Inferior parietal cortex (tissue), 1 donor: Measurements from ENCODE around the gene PRXL2B.

Source experiments
- DNase-seq: peaks from one replicate; pipeline ENCODE4 v3.0.0-alpha.2; 2016; ENCODE audit errors: extremely low spot score

Gene PRXL2B

DNA sequence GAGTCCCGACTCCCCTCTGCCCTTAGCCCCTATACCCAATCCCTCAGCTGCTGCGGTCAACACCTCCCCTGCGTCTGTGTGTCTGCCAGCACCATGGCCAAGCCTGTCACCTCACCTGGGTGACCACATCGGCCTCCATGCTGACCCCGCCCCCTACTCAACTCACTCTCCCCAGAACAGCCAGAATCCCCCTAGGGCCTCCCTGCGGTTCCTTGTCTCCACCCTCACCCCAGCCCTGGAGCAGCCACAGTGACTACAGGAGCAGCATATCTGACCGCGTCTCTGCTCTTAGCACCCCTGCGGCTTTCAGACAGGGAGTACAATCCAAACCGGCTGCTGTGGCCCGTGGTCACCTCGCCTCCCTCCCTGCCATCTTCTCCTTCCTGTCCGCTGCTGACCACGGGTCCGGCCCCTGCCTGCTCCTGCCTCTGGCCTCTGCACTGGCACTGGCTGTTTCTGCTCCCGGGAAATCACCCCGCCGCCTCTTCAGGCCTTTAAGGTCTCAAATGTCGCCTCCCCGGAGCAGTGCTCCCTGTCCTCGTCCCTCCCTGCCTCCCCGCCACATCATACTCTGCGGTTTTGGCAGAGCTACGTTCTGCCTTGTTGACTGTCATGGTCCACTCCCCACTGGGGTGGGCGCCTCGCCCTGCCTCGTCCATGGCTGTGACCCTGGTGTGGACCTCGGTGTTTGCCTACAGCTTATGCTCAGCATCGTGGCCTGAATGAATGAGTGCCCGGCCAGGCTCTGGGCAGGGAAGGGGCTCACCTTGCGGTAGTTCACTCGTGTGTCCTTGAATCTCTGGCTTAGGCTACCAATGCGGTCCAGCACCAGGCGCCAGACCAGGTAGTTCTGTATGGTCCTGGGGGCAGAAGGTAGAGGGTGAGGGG, 11.1 kb downstream of the PRXL2B start:
- no peak for DNase-seq

DNA sequence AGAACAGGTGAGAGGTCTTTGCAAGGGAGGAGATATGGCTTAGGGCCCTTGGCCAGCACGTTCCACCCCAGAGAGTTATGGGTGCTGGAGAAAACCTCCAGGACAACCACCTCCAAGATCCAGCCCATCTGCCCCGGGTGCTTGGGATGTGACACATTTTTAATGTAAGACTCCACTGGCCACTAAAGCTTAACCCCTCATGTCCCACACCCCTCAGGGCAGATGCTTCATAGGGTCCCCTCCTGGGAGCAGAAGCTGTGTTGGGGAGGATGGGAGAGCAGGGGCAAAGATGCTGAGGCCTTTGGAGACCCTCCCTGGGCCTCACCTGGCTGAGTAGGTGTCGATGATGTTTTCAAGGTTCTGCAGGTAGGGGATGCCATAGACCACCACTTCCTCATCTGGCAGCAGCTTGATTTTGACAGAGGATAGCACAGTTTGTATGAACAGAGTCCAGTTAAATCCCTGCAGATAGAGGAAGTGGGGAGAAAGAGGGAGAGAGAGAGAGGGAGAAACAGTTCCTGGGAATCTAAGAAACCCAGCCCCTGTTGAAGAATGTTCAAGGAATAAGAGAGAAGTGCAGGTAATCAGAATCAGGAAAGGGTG, 11.9 kb downstream of the PRXL2B start:
- no peak for DNase-seq

DNA sequence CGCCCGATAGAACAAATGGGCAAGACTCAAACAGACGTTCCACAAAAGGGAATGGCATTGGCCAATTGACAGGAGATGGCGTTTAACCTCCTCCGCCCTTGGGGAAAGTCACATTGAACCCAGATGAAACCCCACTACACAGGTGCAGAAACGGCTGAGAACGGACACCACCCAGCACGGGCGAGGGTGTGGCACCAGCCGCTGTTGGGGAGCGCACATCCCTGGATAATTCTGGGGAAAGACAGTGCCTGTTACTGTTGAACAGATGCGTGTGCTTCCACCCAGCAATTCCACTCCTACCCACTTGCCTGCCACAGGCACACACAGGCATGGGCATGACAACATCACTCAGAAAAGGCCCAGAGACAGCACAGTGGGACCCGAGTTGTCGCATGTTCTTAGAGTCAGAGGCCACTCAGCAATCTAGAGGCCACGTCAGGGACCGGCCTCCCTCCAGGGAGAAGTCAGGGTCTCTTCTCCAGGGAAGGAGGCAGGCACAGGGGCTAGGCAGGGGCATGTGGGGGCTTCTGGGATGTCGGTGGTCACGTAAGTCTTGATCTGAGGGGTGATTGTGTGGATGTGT, 15.2 kb downstream of the PRXL2B start:
- DNase-seq: no peak

DNA sequence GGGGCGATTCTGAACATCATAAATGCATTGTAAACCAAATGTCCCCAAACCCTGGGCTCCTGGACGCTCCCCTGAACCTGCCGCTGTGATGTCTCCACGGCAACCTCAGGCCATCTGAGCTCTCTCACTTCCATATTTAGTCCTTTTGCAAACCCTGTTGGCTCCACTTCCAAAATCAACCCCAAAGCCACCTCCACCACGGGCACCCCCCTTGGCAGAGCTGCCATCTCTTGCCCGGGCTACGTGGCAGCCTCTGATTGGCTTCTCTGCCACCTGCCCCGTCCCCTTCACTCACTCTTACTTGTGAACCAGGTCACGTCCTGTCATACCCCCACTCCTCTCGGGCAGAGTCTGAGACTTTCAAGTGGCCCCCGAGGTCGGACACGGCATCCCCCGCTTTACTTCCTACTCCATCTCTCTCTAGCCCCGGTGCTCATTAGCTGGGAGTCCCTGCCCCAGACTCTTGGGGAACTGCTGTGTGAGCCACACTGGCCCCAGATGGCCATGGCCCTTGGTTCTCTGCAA, 15.8 kb downstream of the PRXL2B start:
- no peak for DNase-seq

DNA sequence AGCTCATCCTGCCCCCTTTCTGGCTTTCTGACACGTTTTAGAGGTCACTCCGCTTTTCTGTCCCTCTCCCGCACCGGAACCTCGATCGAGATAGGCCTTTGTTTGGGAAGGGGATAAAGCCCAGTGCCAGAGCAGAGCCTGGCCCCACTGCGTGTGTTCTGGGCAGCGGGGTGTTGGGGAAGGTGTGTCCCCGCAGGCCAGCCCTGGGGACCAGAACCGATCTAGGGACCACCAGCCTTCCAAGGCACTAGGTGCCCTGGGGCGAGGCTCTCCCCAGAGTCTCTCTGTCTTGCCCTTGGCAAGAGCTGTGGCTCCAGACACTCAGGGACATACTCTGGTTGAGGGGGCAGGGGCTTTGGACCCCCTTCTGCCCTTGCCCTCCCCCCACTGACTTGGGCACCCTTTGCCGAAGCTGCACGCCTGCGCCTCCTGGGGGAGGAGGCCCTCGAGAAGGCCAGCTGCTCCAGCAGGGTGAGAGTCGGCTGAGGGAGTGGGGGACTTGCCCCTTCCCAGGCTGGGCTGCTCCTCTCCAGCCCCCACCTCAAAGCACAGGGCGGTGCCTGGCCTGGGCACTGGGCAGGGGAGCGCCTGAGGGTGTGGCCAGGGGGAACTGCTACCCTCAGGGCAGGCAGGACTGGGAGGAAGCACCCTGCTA, 16.4 kb downstream of the PRXL2B start:
- DNase-seq: no peak

DNA sequence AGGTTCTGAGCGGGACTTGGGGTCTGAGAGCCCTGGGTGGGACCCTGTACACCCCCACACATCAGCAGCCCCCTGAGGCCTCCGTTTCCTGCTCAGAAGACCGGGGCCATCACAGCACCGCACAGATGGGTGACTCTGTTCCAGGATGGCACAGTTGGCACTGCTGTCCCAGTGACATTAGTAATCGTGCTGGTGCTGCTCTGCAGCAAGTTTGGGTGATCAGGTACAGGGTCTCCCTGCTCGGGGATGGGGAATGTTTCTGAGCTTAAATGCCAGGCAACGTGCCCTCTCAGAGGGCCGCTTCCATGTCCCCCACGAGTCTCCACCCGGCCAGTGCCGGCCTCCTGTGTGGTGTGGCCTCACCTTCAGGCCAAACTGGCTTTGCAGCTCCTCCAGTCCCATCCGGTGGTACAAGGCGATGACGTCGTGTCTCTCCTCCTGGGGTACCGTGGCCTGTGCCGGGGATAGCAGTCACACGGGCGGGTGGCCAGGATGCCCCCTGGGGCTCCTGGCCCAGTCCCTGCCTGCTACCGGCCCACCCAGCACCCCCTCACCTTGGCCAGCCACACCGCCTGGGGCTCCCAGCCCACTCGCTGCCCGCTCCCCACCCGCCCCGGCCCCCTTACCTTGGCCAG, 17.1 kb downstream of the PRXL2B start:
- no peak for DNase-seq

DNA sequence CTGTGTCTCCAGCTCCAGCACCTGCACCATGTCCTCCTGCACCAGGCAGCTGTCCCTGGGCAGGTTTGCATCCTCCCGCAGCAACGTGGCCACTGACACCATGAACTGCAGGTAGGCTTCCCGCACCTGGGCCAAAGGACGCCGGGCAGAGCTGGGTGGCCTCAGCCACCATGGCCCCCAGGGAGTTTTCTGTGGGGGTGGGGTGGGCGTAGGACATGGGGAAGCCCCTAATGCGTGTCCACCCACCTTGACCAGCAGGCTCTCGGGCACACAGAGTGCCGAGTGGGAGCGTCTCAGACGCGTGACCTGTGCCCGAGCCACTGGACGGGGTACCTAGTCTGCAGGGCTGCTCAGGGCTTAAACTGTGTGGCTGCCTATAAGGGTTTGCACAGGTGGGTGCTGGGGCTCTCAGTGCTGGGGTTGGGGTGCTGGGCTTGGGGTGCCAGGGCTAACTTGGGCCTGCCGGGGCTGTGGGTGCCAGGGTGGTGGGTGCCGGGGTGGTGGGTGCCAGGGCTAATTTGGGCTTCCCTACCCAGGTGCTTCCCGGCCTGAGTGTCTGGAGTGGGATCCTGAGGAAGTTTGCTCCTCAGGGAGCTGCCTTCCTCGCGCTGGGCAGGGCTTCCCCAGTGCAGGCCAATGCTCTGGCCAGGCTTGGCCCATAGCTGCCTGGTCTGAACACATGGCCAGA, 17.7 kb downstream of the PRXL2B start:
- DNase-seq: no peak

DNA sequence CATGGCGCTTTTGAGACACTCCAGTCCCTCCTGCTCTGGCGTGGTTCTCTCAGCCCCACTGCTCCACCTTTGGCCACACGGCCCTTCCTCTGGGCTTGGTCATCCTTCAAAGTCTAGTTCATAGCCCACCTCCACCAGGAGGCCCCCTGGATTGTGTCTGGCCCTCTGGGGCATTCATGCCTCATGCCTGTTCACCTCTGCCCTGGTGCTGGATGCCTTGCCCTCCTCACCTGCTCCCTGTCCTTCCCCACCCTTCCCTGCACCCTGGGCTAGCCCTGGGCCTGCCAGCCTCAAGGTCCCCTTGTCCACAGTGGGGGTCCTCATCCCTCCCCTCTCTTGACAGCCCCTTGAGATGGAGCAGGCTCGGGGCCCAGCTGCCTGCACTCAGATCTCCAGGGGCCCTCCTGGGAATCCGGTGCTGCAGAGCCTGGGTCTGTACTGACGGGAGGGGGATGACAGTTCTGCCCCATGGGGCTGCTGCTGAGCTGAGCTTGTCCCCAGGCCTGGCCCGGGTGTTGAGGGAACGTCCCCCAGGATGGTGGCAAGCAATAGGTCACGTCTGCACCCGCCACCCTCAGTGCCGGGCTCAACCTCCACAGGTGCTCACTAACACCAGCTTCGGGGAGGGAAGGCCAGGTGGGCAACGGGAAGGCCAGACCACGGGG, 18.4 kb downstream of the PRXL2B start:
- DNase-seq: no peak

DNA sequence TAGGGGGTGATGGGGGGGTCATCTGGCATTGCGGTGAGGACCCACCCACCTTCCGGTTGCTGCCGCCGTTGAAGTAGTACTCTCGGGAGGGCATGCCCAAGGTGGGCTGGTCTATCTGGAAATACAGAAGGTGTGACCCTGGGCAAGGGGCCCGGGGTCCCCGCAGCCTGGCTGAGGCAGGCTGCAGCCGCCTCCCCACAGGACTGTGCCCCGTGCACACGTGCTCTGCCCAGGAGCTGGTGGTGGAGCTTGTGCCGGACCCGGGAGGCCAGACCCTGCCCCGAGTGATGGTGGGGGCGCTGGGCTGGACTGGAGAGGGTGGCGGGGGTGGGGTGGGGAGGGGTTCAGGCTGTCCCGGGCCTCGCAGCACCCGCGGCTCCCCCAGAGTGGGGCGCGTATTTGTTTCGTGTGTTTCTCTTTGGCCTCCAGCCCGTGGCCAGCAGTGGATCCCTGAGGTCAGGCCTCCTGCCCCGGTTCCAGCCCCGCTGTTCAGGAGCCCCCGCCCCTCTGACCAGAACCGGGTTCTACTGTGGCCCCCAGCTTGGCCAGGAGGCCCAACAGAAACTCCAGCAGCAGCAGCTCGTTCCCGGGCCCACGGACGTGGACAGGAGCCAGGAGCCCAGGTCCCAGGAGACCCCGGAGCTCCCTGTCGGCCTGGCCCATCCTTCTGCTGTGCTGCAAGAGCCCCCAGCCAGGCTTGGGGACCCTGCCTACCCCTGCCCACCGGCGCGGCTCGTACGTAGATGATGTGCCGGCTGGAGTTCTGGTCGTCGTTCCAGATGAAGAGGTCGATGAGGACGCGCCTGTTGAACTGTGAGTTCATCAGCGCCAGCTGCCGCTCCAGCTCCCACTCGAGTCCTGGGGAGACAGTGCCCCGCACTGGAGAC, 19.2 kb downstream of the PRXL2B start:
- no peak for DNase-seq

DNA sequence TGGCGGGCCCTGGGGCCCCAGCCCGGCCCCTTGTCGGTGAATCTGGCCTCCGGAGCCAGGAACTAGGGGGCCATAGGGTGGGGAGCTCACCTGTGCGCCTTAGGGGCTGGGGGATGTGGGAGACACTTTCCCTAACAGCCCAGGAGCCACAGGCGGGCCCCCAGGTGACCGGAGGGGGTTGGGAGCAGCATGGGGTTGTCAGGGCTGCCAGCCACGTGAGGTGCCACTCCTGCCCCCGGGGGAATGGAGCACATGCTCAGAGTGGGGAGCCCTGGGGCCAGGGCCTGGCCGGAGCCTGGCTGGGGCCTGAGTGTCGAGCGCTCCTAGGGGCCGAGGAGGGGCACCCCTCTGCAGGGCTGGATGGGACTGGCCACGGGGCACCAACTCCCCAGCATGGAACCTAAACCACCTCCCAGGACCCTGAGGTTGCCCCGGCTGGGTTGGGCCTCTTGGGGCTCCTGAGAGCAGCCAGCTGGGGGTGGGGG, 19.9 kb downstream of the PRXL2B start:
- no peak for DNase-seq

DNA sequence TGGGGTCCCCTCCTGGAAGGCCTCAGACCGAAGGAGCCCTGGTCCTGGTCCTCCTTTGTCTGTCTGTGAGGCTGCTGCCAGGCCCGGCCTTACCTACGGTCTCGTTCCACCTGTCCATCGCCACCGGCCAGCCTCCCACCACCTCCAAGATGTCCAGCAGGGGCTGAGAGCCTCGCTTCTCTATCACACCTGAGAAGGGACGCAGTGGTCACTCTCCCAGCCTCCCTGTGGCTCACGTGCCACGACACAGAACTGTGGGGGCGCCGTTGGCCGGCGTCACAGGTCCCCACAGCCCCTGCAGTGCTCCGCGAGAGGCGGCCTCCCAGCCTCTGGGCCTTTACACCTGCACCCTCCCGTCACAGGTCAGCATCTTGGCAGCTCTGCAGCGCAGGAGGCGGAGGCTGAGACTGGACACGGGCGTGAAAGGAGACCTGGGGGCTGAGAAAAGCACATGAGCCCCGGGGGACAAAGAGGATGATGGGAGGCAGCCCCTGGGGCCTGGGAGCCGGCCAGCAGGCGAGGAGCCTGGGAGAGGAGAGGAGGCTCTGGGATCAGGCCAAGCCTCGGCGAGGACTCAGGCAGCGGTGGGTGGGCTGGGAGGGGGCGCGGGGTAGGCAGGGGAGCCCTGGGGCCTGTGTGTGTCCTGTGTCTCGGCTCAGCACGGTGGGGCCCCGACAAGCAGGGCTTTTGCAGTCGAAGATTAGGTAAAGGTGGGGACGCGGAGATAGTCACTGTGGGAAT, 20.5 kb downstream of the PRXL2B start:
- DNase-seq: no peak

DNA sequence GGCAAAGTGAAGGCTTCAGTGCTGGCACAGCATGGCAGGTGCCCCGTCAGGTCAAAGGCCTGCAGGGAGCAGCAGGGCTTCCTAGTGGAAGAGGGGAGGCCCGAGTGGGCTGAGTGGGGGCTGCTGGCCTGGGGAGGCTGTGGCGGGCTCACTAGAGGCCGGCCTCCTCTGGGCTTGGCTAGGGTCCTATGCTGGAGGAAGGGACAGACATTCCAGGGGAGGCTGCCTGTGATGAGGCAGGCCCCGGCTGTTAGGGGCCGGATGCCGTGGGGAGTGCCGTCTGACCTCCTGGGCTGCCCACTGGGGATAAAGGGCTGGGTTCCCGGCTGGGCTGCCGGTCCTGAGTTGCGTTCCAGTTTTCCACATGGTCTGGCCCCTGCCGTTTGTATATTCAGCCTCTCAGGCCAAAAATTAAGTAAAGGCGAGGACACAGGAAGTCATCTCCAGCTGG, 21.1 kb downstream of the PRXL2B start:
- DNase-seq: no peak

DNA sequence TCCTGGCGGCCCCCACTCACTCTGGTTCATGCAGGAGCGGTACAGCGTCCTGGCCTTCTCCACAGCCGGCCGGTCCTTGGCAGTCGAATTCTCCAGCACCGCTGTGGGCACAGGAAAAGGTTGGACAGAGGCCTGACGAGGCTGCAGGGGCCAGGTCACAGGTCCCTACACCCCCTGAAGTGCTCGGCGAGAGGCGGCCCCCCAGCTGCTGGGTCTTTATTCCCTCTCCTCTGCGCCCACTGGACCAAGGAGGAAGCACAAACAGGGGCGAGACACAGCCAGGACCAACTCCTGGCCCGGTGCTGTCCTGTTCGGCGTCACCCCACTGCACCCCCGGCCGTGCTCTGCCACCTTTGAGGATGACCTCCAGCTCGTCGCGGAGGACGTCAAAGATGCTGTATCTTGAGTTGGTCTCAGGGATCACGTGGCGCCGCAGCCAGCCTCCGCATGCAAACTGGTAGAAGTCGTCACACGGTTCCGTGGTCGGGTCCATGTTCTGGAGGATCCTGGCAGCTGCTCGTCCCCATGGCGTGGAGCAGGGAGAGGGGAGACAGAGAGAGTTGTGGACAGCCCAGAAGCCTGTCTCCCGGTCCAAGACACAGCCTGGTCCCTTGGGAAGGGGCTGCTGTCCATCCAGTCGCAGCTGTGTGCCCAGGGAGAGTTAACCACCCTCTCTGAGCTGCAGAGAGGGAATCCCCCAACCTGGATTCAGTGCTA, 22.9 kb downstream of the PRXL2B start:
- no peak for DNase-seq

DNA sequence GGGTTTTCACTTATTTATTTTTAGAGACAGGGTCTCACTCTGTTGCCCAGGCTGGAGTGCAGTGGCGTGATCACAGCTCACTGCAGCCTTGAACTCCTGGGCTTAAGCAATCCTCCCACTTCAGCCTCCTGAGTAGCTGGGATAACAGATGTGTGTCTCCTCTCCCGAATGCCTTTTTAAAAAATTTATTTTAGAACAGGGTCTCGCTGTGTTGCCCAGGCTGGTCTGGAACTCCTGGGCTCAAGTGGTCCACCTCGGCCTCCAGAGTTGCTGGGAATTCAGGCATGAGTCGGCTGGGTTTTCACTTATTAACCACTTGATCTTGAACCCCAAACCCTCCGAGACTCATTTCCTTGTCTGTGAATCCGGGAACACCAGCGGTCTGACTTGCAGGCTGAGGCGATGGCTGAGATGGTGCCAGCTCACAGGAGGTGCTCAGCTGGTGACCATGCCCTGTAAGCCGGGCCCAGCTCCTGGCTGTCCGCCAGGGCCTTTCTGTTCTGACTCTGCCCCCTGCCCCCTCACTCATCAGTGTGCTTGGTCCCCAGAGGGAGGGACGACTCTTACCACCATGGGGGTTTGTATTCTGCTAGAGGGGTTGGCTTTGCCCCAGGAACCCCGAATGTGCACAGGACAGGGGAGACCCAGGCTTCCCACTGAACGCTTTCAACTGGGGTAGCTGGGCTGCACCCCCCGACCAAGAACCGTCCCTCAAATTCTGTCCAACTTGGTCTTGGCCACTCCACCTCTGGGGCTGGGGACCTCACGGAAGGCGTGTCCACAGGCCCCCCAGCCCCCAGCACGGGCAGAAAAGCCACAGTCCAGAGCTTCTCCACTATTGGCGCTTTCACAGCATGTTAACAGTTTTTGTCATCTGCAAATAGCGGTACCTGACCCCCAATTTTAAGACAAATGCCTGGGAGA, 23.7 kb downstream of the PRXL2B start:
- no peak for DNase-seq

DNA sequence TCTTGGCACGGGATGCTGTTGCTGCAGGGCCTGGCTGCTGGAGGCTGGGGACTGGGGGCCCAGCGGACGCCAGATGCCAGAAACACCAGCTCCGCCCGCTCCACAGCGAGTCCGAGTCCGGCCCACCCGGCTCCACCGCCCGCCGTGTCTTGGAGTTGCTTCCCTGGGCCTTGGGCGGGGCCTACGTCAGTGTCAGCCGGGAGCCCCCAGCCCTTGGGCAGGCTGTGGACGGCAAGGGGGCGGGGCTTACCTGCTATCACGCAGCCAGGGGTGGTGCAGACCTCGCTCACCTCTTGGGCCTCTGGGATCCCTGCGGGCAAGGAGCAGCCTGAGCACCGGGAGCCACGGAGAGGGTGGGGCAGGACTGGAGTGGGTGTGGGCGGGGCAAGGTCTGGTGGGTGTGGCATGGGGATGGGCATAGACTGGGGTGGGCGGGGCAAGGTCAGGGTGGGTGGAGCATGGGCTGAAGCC, 24.5 kb downstream of the PRXL2B start:
- DNase-seq: no peak

DNA sequence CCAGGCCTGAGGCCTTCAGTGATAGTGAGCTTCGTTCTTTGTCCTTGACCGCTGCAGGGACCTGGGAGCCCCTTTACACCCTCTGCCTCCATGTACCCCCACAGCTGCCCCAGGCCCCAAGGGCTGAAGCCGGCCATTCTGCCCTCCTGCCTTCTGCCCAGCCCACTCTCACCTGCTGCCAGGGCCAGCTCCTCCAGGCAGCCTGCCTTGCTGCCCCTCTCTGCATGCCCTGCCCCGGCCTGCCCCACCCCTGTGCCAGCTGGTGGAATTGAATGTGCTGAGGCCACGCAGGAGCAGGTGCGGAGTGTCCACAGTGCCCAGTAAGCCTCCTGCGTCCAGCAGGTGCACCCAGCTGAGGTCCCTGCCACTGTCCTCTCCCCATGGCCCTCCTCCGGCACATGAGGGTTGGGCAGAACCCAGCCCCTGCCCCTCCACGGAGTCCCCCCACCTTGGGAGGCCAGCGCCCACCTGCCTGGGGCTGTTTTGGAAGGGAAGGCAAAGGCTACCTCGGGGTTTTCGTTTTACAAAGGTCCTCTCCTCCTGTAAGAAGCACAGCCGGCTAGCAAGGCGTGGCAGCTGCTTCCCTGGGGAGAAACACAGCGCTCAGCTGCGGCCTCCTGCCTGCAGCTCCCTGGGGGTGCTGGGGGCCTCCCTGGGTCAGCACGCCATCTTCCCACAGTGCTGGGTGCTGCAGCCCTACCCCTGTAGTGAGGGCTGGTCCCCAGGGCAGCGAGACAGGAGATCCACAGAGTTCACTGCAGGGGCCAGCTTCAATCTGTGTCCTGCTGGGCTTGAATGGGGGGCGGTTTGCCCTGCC, 25.3 kb downstream of the PRXL2B start:
- no peak for DNase-seq
